ENCODE measurements around the gene TOR1AIP2.
A peak's percentile ranks its signal among the peaks of the same experiment; 100 is the strongest.

TOR1AIP2 gene

DNA sequence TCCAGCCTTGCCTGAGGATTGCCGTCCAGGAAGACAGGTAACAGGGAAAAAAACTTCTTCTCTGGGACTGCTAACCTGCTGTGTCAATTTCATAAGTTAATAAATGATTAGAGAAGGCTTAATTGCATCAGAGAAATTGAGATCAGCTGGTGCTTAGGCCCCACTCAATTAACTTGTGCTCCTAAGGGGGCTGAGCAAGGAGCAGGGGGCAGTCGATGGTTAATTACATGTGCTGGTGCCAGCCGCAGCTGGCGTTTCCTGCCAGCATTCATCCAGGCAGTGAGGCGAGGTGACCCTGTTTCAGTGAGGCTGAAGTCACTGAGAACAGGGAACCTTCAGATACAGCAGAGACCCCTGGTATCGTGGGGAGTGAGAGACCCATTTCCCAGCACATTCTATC lies 74.5 kb downstream of the TOR1AIP2 start:
- TF ChIP-seq, protein P1, sequence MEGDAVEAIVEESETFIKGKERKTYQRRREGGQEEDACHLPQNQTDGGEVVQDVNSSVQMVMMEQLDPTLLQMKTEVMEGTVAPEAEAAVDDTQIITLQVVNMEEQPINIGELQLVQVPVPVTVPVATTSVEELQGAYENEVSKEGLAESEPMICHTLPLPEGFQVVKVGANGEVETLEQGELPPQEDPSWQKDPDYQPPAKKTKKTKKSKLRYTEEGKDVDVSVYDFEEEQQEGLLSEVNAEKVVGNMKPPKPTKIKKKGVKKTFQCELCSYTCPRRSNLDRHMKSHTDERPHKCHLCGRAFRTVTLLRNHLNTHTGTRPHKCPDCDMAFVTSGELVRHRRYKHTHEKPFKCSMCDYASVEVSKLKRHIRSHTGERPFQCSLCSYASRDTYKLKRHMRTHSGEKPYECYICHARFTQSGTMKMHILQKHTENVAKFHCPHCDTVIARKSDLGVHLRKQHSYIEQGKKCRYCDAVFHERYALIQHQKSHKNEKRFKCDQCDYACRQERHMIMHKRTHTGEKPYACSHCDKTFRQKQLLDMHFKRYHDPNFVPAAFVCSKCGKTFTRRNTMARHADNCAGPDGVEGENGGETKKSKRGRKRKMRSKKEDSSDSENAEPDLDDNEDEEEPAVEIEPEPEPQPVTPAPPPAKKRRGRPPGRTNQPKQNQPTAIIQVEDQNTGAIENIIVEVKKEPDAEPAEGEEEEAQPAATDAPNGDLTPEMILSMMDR (conservative IDR thresholded peaks at IDR 0.05; ENCODE audit: low read depth, low read length): no peak
- no peak for DNase-seq (ENCODE audit: low read depth)
- no peak overlapping the region for H3K4me3 ChIP-seq (ENCODE audit: low read depth, low read length)

DNA sequence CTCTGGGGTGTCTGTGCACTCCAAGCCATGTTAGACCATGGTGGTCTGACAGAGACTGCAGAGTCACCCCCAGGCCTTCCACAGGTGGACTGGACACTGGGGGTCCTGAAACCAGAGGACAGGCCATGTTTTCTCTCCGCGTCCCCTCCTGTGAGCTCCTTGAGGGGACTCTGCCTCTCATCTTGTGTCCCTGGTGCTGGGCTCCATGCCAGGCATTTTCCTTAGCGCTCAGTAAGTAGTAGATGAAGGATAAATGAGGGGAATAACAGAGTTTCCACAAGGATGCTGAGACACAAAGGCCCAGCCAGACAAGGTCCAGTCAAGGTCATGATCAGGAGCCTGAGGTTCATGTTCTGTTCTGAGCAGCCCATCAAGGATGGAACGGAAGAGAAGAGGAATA lies 77.1 kb downstream of the TOR1AIP2 start:
- H3K4me3 ChIP-seq (ENCODE audit: low read depth, low read length): no peak overlapping the region
- DNase-seq (ENCODE audit: low read depth): no peak
- TF ChIP-seq, protein P1 (conservative IDR thresholded peaks at IDR 0.05; ENCODE audit: low read depth, low read length): no peak

DNA sequence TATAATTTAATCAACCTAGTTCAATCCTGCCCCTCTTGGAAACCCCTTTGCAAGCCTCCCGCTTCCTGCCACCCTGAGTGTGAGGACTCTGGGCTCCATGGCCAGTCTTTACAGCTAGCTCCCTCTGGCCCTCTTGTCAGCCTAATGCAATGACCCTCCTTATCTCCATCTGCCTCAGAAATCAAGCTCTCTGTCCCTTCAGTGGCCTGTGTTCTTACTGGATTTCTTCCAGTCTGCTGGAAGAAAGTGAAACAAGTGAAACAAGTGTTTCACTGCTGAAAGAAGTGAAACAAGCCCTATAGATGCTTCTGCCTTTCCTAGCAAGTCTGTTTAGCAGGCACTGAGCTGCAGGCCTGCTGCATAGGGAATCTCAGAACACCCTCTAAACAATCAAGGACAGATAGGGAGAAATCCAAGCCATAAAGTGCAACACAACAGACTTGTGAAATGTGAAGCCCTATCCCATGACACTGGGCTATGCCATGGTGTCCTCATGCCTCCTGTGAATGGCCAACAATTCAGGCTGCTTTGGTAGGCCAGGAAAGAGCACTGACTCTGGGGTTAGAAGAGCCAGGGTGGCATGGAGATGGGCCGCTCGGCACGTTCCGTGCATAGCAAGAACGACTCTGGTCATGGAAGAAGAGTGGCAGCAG lies 78.6 kb downstream of the TOR1AIP2 start:
- no peak for DNase-seq (ENCODE audit: low read depth)
- no peak overlapping the region for H3K4me3 ChIP-seq (ENCODE audit: low read depth, low read length)
- TF ChIP-seq, protein P1 (conservative IDR thresholded peaks at IDR 0.05; ENCODE audit: low read depth, low read length): no peak

DNA sequence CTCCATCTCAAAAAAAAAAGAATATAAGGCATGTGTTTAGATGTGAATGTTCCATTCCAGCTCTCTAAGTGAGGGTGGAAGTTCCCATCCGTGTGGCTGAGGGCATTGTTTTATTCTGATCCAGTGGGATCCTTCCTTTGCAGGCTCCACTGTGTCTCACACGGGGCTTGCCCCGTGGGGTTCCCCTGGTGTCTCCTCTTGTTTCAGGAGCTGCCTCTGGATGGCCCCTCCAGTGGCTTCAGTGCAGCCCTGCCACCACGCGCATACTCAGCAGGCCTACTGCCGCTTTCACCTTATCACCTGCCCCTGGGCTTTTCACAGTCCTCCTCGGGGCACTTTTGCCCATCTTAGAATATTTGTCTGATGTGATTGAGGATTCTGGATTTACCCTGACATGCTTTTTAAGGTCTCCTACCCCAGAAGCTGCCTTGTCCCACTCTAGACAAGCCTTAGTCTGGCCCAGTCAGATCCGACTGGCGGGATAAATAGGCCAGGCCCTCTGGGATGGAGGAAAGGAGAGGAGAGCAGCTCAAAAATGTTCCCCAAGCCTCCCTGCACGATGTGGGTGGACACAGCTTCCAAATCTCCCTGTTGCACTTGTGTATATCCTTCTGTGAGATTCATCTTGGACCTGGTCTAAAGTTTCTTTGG lies 79.3 kb downstream of the TOR1AIP2 start:
- no peak overlapping the region for H3K4me3 ChIP-seq (ENCODE audit: low read depth, low read length)
- TF ChIP-seq, protein P1 (conservative IDR thresholded peaks at IDR 0.05; ENCODE audit: low read depth, low read length): no peak
- DNase-seq (ENCODE audit: low read depth): no peak

DNA sequence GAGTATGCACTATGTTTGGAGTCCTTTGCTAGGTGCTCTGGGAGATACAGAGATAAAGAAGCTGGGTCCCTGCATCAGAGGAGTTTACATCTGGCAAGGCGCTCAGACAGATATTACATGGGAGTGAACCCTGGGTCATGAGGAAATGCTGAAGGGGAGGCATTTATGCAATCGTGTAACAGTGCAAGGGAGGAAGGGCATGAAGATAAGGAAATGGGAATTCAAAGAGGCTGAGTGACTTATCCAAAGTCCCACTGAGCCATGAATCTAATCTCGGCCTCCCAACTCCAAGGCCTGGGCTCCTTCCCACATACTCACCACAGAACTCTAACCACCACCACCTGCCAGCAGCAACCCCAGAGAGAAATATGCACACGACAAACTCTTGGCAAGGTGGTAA lies 82.9 kb downstream of the TOR1AIP2 start:
- TF ChIP-seq, protein P1 (conservative IDR thresholded peaks at IDR 0.05; ENCODE audit: low read depth, low read length): no peak
- H3K4me3 ChIP-seq (ENCODE audit: low read depth, low read length): no peak overlapping the region
- peak; percentile 24 for DNase-seq (ENCODE audit: low read depth)

DNA sequence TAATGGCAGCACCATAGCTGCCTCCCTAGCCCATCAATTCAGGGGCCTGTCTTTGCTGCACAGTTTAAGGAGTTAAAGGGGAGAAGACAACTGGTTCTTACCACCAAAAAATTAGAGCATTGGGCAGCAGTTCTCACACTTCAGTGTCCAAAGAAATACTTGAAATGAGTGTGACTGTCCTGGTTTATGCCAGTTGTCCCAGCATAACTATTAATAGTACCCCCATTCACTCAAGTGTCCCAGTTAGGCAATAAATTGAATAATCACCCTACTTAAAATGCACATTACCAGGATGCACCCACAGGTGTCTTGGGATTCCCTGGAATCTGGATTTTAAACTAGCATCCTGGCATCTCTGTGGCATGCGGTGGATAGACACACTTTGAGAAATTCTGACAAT lies 83.5 kb downstream of the TOR1AIP2 start:
- TF ChIP-seq, protein P1 (conservative IDR thresholded peaks at IDR 0.05; ENCODE audit: low read depth, low read length): no peak
- H3K4me3 ChIP-seq (ENCODE audit: low read depth, low read length): no peak overlapping the region
- no peak for DNase-seq (ENCODE audit: low read depth)

DNA sequence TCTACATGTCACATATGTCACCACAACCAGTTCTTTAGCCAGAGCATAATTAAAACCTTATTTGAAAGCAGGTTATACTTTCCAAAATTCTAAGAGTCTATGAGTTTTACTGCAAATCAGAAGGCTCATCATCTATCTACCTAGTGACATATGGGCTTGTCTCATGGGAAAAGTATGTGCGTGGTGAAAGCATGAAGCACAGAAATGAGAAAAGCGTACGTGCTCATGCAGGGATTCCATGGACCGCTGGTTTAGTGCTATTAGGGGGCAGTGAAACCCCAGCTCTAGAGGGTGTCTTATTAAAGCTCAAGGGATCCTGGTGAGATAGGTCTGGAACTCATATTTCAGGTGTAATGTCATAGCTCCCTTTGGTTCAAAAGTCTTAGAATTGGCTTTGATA lies 84.3 kb downstream of the TOR1AIP2 start:
- no peak for DNase-seq (ENCODE audit: low read depth)
- no peak overlapping the region for H3K4me3 ChIP-seq (ENCODE audit: low read depth, low read length)
- TF ChIP-seq, protein P1 (conservative IDR thresholded peaks at IDR 0.05; ENCODE audit: low read depth, low read length): no peak

Measured in choroid plexus epithelial cell (primary cell).